Subcutaneous adipose tissue (tissue), 4 donors: ENCODE data around the gene TNFRSF4. TPM values are rescaled to one million over a fixed set of nuclear protein-coding genes. Genes with fewer than 3 reads are reported as not detected.

Source experiments
- CTCF ChIP-seq: fragments of 450-650 bp; IDR thresholded peaks from one replicate; pipeline ENCODE4 v1.5.1; 2016; ENCODE audit warnings: low read depth, mild to moderate bottlenecking, control low read depth, antibody characterized with exemption, moderate library complexity
- total RNA-seq, 4 donors: library from RNA; depleted of rRNA; stranded (reverse); fragments of >200 nt; gene quantifications; one replicate each; pipeline ENCODE4 v1.1.0, GENCODE V29; 2016

TNFRSF4 gene
- total RNA-seq, 4 donors from 2014 or later: 0.68 to 4.7 (median 1.6) TPM; not detected in 1

- no peak for TF ChIP-seq CTCF
Observed at GRCh38 chr1:1229770-1230169, 15.8 kb upstream of the TNFRSF4 start.

- no peak for TF ChIP-seq CTCF
Observed at GRCh38 chr1:1228596-1229321, 14.8 kb upstream of the TNFRSF4 start.

GRCh38 chr1:1228187-1228586 is 14.2 kb upstream of the TNFRSF4 start:
- TF ChIP-seq CTCF: no peak

GRCh38 chr1:1227386-1227785 is 13.4 kb upstream of the TNFRSF4 start:
- TF ChIP-seq CTCF: no peak

GRCh38 chr1:1226566-1227362 is 12.8 kb upstream of the TNFRSF4 start:
- no peak for TF ChIP-seq CTCF

- no peak for TF ChIP-seq CTCF
Observed at GRCh38 chr1:1225913-1226312, 12.0 kb upstream of the TNFRSF4 start.

GRCh38 chr1:1225238-1225845 is 11.4 kb upstream of the TNFRSF4 start:
- no peak for TF ChIP-seq CTCF
